NCI-H2107 (cell line): ENCODE results near the gene PA2G4.
"Not testable (repeated sequence)": the region's sequence is repeated elsewhere in the genome, so short reads cannot be mapped to it uniquely, and the experiment has no call there.

Source experiments
- DNase-seq: peaks from one replicate; lab custom pipeline; 2025; lab: John Stamatoyannopoulos, UW

The PA2G4 gene

GRCh38 chr12:56104109-56104814, at the start of gene PA2G4:
PA2G4 (plus strand) TSS chr12:56104559; CDS start chr12:56104738, 179 bp downstream.
- peak; percentile 99 for DNase-seq

- not testable (repeated sequence) for DNase-seq
These were observed 44.4 kb upstream of the PA2G4 start for GRCh38 chr12:56059964-56060363.

GRCh38 chr12:56061982-56062381, 42.4 kb upstream of the PA2G4 start:
- no peak for DNase-seq

DNA sequence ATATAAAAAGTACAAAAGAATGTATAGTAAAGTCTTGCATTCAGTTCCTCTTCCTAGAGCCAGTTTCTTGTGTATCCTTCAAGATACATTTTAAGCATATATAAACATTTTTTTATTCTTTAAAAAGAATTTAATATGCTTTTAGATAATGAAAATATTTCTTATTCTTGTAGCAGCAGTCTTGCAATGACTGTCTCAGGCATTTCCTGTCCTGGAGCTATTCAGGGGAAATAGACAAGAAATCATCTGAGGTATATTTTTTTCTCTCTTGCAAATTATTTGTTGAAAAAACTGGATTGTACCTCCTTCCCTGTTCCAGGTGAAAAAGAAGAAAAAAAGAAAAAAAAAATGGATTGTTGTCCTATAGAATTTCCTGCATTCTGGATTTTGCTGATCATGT, 41.4 kb upstream of the PA2G4 start:
- DNase-seq, result no peak

- no peak for DNase-seq
These were observed 32.7 kb upstream of the PA2G4 start for GRCh38 chr12:56071648-56072047.

GRCh38 chr12:56074396-56074795, 30.0 kb upstream of the PA2G4 start:
- DNase-seq, result no peak

- not testable (repeated sequence) for DNase-seq
These were observed 26.4 kb upstream of the PA2G4 start for GRCh38 chr12:56077966-56078365.

DNA sequence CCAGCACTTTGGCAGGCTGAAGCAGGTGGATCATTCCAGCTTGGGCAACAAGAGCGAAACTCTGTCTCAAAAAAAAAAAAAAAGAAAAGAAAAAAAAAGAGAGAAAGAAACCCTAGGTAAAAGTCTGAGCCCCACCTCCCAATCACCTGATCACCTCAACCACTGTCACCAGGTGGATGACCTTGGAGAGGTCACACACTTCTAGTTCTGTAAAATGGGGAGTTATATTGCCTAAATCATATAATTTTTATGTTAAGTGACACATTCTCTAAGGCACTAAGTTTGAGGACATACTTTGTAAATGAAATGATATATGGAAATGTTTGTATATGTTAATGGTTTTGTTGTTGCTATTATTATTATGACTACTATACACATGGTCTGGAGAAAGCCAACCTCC, 25.9 kb upstream of the PA2G4 start:
- no peak for DNase-seq

GRCh38 chr12:56078931-56079722, 25.2 kb upstream of the PA2G4 start:
- DNase-seq, result no peak

DNA sequence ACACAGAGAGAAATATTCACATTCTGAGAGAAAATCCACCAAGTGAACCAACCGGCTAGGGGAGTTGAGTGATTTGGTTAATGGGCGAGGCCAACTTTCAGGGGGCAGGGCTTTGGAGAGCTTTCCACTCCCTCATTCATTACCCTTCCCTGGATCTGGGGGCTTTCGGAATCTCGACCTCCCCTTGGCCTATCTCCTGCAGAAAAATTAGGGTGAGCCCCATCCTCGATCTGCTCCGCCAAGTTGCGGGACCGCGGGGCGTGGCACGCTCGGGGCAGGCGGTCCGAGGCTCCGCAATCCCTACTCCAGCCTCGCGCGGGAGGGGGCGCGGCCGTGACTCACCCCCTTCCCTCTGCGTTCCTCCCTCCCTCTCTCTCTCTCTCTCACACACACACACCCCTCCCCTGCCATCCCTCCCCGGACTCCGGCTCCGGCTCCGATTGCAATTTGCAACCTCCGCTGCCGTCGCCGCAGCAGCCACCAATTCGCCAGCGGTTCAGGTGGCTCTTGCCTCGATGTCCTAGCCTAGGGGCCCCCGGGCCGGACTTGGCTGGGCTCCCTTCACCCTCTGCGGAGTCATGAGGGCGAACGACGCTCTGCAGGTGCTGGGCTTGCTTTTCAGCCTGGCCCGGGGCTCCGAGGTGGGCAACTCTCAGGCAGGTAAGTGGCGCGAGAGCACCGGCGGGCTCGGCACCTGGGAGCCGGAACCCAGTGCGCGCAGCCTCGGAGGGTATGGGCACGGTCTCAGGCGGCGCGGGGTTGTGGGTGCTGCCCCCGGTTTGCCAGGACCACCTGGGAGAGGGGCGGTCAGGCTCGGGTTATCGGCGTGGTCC, 24.4 kb upstream of the PA2G4 start, which contains the start of gene ERBB3:
ERBB3 (plus strand) TSS at position 443 of the 833 bp plus-strand sequence; CDS start at position 579, 136 bp downstream.
- peak; percentile 71 for DNase-seq

GRCh38 chr12:56080556-56081138, 23.7 kb upstream of the PA2G4 start:
- DNase-seq, result no peak

- DNase-seq, result no peak
These were observed 22.7 kb upstream of the PA2G4 start for GRCh38 chr12:56081393-56082347.

DNA sequence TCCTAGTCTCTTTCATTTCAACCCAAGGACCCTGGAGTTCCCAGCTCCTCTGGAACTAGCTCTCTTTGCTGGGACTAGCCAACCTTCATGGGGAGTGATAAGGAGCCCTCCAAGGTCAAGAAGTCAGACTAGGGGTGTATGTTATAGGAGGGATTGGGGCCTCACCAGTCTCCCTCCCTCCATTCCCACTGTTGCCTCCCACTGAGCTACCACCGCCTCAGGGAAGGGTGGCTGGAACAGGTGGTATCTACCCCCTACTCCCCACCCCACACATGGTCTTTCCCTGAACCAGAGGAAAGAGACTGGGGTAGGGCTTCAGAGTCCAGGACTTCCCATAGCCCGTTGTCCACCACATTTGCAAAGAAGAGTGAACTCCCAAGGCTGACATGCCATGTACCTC, 22.0 kb upstream of the PA2G4 start:
- DNase-seq, result no peak

- no peak for DNase-seq
These were observed 21.4 kb upstream of the PA2G4 start for GRCh38 chr12:56082967-56083366.

- DNase-seq, result no peak
These were observed 19.3 kb upstream of the PA2G4 start for GRCh38 chr12:56084958-56085543.

- DNase-seq, result no peak
These were observed 18.3 kb upstream of the PA2G4 start for GRCh38 chr12:56086096-56086495.

DNA sequence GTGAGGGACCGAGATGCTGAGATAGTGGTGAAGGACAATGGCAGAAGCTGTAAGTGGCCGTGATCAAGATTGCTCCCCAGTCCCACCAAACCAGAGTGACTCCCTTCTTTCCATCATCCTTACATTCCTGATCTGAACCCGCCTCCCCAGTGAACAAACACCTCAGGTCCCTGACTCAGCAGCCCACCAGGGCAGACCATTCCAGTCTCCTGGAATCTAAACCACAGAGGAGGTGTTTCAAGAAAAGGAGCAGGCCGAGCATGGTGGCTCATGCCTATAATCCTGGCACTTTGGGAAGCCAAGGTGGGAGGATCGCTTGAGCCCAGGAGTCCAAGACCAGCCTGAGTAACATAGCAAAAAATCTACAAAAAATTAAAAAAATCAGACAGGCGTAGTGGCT, 17.8 kb upstream of the PA2G4 start:
- DNase-seq, result no peak

DNA sequence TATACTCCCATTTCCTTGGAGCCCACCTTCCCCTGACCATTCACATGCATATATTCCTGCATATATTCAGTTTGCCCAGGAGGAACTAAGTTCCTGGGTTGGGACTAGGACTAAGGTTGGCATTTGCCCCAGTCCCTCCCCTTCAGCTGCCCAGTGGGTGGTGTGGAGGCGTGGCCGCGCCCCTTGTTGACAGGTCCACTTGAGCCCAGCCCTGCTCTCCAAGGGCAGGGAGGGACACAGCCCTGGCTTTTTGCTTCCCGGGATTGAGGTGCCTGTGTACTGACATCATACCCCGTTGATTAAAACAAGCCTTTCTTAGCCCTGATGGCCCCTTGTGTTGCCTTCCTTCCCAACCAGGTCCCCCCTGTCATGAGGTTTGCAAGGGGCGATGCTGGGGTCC, 17.1 kb upstream of the PA2G4 start:
- DNase-seq, result no peak

DNA sequence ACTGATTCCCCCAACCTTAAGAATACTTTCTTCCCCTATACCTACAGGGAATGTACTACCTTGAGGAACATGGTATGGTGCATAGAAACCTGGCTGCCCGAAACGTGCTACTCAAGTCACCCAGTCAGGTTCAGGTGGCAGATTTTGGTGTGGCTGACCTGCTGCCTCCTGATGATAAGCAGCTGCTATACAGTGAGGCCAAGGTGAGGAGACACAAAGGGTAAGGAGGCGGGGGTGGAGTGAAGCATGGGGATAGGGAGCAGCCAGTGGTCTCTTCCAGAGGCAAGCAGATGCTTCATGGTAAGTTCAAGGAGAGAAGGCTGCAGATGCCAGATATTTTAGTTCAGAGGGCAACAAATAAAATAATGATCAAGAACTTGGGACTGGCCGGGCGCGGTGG, 6.6 kb upstream of the PA2G4 start:
- DNase-seq, result no peak

DNA sequence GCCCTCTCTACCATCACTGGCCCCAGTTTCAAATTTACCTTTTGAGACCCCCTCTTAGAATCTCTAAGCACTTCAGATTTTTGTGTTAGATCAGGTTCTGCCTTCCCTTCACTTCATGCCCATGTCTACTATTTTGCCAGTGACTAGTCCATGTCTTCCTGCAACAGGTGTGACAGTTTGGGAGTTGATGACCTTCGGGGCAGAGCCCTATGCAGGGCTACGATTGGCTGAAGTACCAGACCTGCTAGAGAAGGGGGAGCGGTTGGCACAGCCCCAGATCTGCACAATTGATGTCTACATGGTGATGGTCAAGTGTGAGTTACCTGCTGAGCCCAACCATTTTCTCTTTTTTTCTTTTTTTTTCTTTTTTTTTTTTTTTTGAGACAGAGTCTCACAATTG, 5.8 kb upstream of the PA2G4 start:
- DNase-seq, result no peak

- no peak for DNase-seq
These were observed 4.6 kb upstream of the PA2G4 start for GRCh38 chr12:56099787-56100186.
